A673 (cell line): ENCODE measurements around the gene PPP1R14B. TPM values are rescaled to one million over a fixed set of nuclear protein-coding genes. Genes with fewer than 3 reads are reported as not detected.

Experiments
- BruUV-seq: library from RNA; stranded (reverse); fragments of 400-500 nt; replicated peaks from 2 replicates; lab custom pipeline; 2021; lab: Mats Ljungman, UMichigan
- CTCF ChIA-PET: fragments of 300-600 bp; sonication (Branson Sonifier 250); formaldehyde crosslinking; loops from one replicate; lab custom pipeline; 2022; ENCODE audit warnings: antibody characterized with exemption; lab: Charles Lee
- POLR2A ChIA-PET: fragments of 300-600 bp; sonication (Branson Sonifier 250); formaldehyde crosslinking; loops from one replicate; lab custom pipeline; 2022; ENCODE audit warnings: antibody characterized with exemption; ENCODE audit not compliant: low non-redundant PET; lab: Charles Lee
- DNase-seq: peaks from one replicate; pipeline ENCODE4 v3.0.0-alpha.2; 2015; ENCODE audit warnings: low spot score
- H3K27ac ChIP-seq: fragments of 200-600 bp; sonication (generic); 2 replicates; pipeline ENCODE4 v1.5.1; 2016; ENCODE audit warnings: mixed run types, low read depth, mild to moderate bottlenecking, mixed read lengths, antibody characterized with exemption, low read length; ENCODE audit not compliant: poor library complexity, severe bottlenecking
- H3K27me3 ChIP-seq: fragments of 200-600 bp; sonication (generic); replicated peaks from 2 replicates; pipeline ENCODE4 v1.6.1; 2017; ENCODE audit warnings: mixed run types, low read depth, mild to moderate bottlenecking, mixed read lengths, antibody characterized with exemption, low read length; ENCODE audit not compliant: insufficient read depth, poor library complexity
- H3K36me3 ChIP-seq: fragments of 200-600 bp; sonication (generic); 2 replicates; pipeline ENCODE4 v1.6.1; 2016; ENCODE audit warnings: mixed run types, mild to moderate bottlenecking, mixed read lengths, antibody characterized with exemption, low read length; ENCODE audit not compliant: insufficient read depth, poor library complexity, severe bottlenecking
- H3K4me1 ChIP-seq: fragments of 200-600 bp; sonication (generic); 2 replicates; pipeline ENCODE4 v1.6.1; 2017; ENCODE audit warnings: mixed run types, mild to moderate bottlenecking, mixed read lengths, antibody characterized with exemption, low read length; ENCODE audit not compliant: insufficient read depth, poor library complexity, severe bottlenecking
- H3K4me3 ChIP-seq: fragments of 200-600 bp; sonication (generic); 2 replicates; pipeline ENCODE4 v1.5.1; 2016; ENCODE audit warnings: low read depth, mixed run types, mild to moderate bottlenecking, mixed read lengths, low read length; ENCODE audit not compliant: poor library complexity, severe bottlenecking
- H3K9me3 ChIP-seq: fragments of 200-600 bp; sonication (generic); 2 replicates; pipeline ENCODE4 v1.6.1; 2016; ENCODE audit warnings: mixed run types, low read depth, mild to moderate bottlenecking, mixed read lengths, antibody characterized with exemption, low read length; ENCODE audit not compliant: poor library complexity, severe bottlenecking
- CTCF ChIP-seq: fragments of 300-800, 200-600 bp; sonication (generic); conservative IDR thresholded peaks from 2 replicates; pipeline ENCODE4 v1.5.1; 2017; ENCODE audit warnings: low read depth, mild to moderate bottlenecking, antibody characterized with exemption, low read length, moderate library complexity, mixed read lengths
- EZH2 ChIP-seq: fragments of 200-600 bp; sonication (generic); IDR thresholded peaks from 2 replicates; pipeline ENCODE4 v1.6.1; 2017; ENCODE audit warnings: borderline replicate concordance, low read depth, mild to moderate bottlenecking, mixed read lengths, antibody characterized with exemption, low read length; ENCODE audit not compliant: poor library complexity, severe bottlenecking
- intact Hi-C: fragments of 100-400 bp; cut with micrococcal nuclease; formaldehyde crosslinking; loops from one replicate; pipeline ENCODE4 v1.10.0; 2022; ENCODE audit not compliant: unreplicated experiment
- total RNA-seq: library from RNA; stranded (reverse); gene quantifications from 2 replicates; pipeline ENCODE4 v1.2.3, GENCODE V29; 2021

The PPP1R14B gene
- total RNA-seq, 1 experiment from 2014 or later = 378 TPM

- no peak overlapping the region for H3K4me3 ChIP-seq
- H3K4me1 ChIP-seq = peaks cover 16% of the 10 kb centered on the region
- no peak overlapping the region for H3K27ac ChIP-seq
- POLR2A ChIA-PET = interaction anchor here (0.6 kb wide), 1 partner anchor 520 kb away, joined by 5 read pairs; no protein-coding TSS in a partner anchor
- DNase-seq = no peak
- H3K27me3 ChIP-seq = no peaks in the 10 kb centered on the region
- CTCF ChIA-PET = no interaction called here
- H3K9me3 ChIP-seq = no peaks in the 10 kb centered on the region
- BruUV-seq = no TSS peak
- intact Hi-C loops = no loop called here
- H3K36me3 ChIP-seq = peaks cover 12% of the 10 kb centered on the region
- no peak for TF ChIP-seq EZH2
- no peak for TF ChIP-seq CTCF
These were observed 2.6 kb downstream of the PPP1R14B start for GRCh38 chr11:64244107-64244506.

GRCh38 chr11:64243236-64243854 is 3.4 kb downstream of the PPP1R14B start:
- H3K27me3 ChIP-seq = no peaks in the 10 kb centered on the region
- peaks cover 16% of the 10 kb centered on the region for H3K36me3 ChIP-seq
- ChIA-PET POLR2A (interaction anchor here (0.6 kb wide), 1 partner anchor 520 kb away, joined by 5 read pairs; no protein-coding TSS in a partner anchor), CTCF (no interaction called here)
- H3K4me1 ChIP-seq = peaks cover 16% of the 10 kb centered on the region
- H3K9me3 ChIP-seq = no peaks in the 10 kb centered on the region
- no peak overlapping the region for H3K4me3 ChIP-seq
- TF ChIP-seq CTCF (no peak), EZH2 (no peak)
- no TSS peak for BruUV-seq
- intact Hi-C loops = no loop called here
- DNase-seq = no peak
- no peak overlapping the region for H3K27ac ChIP-seq

DNA sequence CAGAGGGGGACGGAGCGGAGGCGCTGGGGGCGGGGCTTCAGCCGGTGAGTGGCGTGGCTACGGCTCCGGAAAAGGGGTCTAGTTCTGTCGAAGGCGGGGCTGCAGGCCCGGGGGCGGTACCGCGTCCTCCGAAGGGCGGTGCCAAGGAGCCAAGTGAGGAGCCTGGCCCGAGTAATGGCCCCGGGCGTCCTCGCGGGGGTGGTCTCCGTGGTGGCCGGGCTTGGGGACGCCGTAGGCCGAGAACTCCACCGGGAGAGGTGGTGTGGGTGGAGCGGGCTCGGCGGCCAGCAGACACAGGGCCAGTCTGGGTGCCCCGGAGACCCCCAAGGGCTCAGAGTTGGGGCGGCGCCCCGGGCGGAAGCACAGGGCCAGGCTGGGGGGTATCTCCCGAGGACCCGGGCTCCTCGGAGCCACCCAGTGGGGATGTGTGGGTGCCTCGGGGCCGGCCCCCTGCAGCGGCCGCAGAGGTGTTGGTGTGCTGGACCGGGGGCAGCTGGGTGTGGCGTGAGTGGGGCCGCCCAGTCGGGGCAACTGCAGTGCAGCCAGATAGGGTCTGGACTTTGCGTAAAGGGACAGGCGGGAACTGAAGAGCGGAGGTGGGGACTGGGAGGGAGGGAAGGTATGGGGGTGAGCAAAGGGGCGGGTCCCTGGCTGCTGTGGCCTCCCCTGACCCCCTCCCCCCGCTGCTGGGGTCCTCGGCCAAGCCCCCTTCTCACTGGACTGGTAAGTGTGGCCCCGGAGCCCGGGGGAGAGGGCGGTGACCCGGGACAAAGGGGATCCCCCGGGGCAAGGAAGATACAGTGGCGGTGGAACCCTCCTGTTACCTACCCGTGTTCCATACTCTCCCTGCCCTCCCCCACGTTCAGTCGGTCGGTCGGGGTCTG is 5.0 kb downstream of the PPP1R14B start:
- TSS peak; percentile 55 for BruUV-seq
- CTCF ChIA-PET = interaction anchor here (0.7 to 0.8 kb wide), 2 partner anchors 60 to 63 kb away, joined by 3 read pairs; no protein-coding TSS in a partner anchor
- Histone ChIP-seq H3K36me3 (peaks cover 27% of the 10 kb centered on the region), H3K4me3 (peak overlapping the region; percentile 86), H3K27me3 (no peaks in the 10 kb centered on the region), H3K27ac (peak overlapping the region; percentile 91), H3K4me1 (peaks cover 9% of the 10 kb centered on the region), H3K9me3 (no peaks in the 10 kb centered on the region)
- DNase-seq = peak; percentile 55
- POLR2A ChIA-PET = no interaction called here
- intact Hi-C loops = loop anchor here (2.0 kb wide), 1 partner anchor 63 kb away; the partner anchor contains the start of gene ESRRA
- no peak for TF ChIP-seq EZH2
- TF ChIP-seq CTCF = no peak
